Measurements from ENCODE around the gene FEM1C.

Gene FEM1C

GRCh38 chr5:115561176-115561575, 16.6 kb upstream of the FEM1C start:
- POLR2A ChIA-PET: no interaction called here

GRCh38 chr5:115559524-115559923, 14.9 kb upstream of the FEM1C start:
- H3K4me3 ChIP-seq (ENCODE audit: low read depth, low read length): no peak overlapping the region
- no peaks in the 10 kb centered on the region for H3K4me1 ChIP-seq (ENCODE audit: control insufficient read depth, insufficient read depth, low read length)
- no peak overlapping the region for H3K27ac ChIP-seq (ENCODE audit: extremely low read depth, low read depth, low read length)
- H3K9me3 ChIP-seq (ENCODE audit: control insufficient read depth, insufficient read depth, low read depth, low read length): no peaks in the 10 kb centered on the region
- CTCF ChIA-PET: interaction anchor here (1.0 to 2.0 kb wide), 3 partner anchors 9 to 15 kb away, joined by 4 to 11 read pairs (median 5); no protein-coding TSS in a partner anchor
- H3K36me3 ChIP-seq (ENCODE audit: control insufficient read depth in 2 of 2, insufficient read depth in 1 of 2, low read length in 2 of 2): no peaks in the 10 kb centered on the region
- POLR2A ChIA-PET: interaction anchor here (0.6 kb wide), 1 partner anchor 43 kb away, joined by 4 read pairs; the partner anchor contains the start of gene TICAM2
- peak; percentile 26; the same call in 1 of the 2 replicates for TF ChIP-seq ATF2 (tag by site-specific recombination; IDR thresholded peaks at IDR 0.05; ENCODE audit: low read depth)
- TF ChIP-seq ZNF266 (tag by site-specific recombination; IDR thresholded peaks at IDR 0.05; ENCODE audit: low read depth): no peak
- TF ChIP-seq ZNF423 (tag by site-specific recombination; IDR thresholded peaks at IDR 0.05): no peak
- TF ChIP-seq ZNF561 (tag by site-specific recombination; IDR thresholded peaks at IDR 0.05; ENCODE audit: borderline replicate concordance): no peak
- no peak for TF ChIP-seq ZNF48 (tag by site-specific recombination; IDR thresholded peaks at IDR 0.05)
- TF ChIP-seq SP2 (tag by site-specific recombination; IDR thresholded peaks at IDR 0.05): no peak
- peak; percentile 65 for TF ChIP-seq ZNF362 (tag by site-specific recombination; IDR thresholded peaks at IDR 0.05)
- no peak for TF ChIP-seq ZNF202 (tag by site-specific recombination; IDR thresholded peaks at IDR 0.05; ENCODE audit: borderline replicate concordance)
- peak; percentile 73 for TF ChIP-seq ZNF629 (tag by site-specific recombination; IDR thresholded peaks at IDR 0.05)
- no peak for TF ChIP-seq RBAK (tag by site-specific recombination; IDR thresholded peaks at IDR 0.05)
- peak; percentile 68; the same call in 1 of the 2 replicates for TF ChIP-seq ZBTB21 (tag by site-specific recombination; IDR thresholded peaks at IDR 0.05)
- no peak for TF ChIP-seq ZNF140 (tag by site-specific recombination; IDR thresholded peaks at IDR 0.05)
- TF ChIP-seq ZNF280C (tag by site-specific recombination; IDR thresholded peaks at IDR 0.05): no peak

More at GRCh38 chr5:115561176-115561575, 16.6 kb upstream of the FEM1C start:
- Histone ChIP-seq H3K27ac (ENCODE audit: extremely low read depth, low read depth, low read length) (no peak overlapping the region), H3K9me3 (ENCODE audit: control insufficient read depth, insufficient read depth, low read depth, low read length) (no peaks in the 10 kb centered on the region), H3K36me3 (ENCODE audit: control insufficient read depth in 2 of 2, insufficient read depth in 1 of 2, low read length in 2 of 2) (no peaks in the 10 kb centered on the region), H3K4me3 (ENCODE audit: low read depth, low read length) (no peak overlapping the region), H3K4me1 (ENCODE audit: control insufficient read depth, insufficient read depth, low read length) (no peaks in the 10 kb centered on the region)
- CTCF ChIA-PET: no interaction called here
- TF ChIP-seq ZNF121 (tag by site-specific recombination; IDR thresholded peaks at IDR 0.05) (no peak), ZNF311 (tag by site-specific recombination; IDR thresholded peaks at IDR 0.05; ENCODE audit: borderline replicate concordance) (no peak), ZNF704 (tag by site-specific recombination; IDR thresholded peaks at IDR 0.05) (no peak), ZNF26 (tag by site-specific recombination; IDR thresholded peaks at IDR 0.05) (no peak), ZNF660 (tag by site-specific recombination; IDR thresholded peaks at IDR 0.05) (no peak), ZNF280D (tag by site-specific recombination; IDR thresholded peaks at IDR 0.05) (no peak), ZNF549 (tag by site-specific recombination; IDR thresholded peaks at IDR 0.05) (no peak), MYNN (tag by site-specific recombination; IDR thresholded peaks at IDR 0.05; ENCODE audit: borderline replicate concordance) (no peak)
